ENCODE results near the gene CENPQ. TPM values are rescaled to one million over a fixed set of nuclear protein-coding genes. Genes with fewer than 3 reads are reported as not detected.

CENPQ gene
- total RNA-seq, 1 donor = 5.1 TPM

GRCh38 chr6:49530141-49530776 lies 67.1 kb downstream of the CENPQ start:
- Histone ChIP-seq H3K79me2 (ENCODE audit: insufficient read depth, low read length) (no peaks in the 10 kb centered on the region), H3K4me3 (ENCODE audit: insufficient read depth, low read length) (no peak overlapping the region), H2AFZ (ENCODE audit: low read length) (no peak overlapping the region), H3K4me2 (ENCODE audit: insufficient read depth, low read length) (no peak overlapping the region), H3K36me3 (ENCODE audit: insufficient read depth, low read length) (no peaks in the 10 kb centered on the region), H4K20me1 (ENCODE audit: insufficient read depth, low read length) (no peaks in the 10 kb centered on the region), H3K4me1 (ENCODE audit: insufficient read depth, low read length) (no peaks in the 10 kb centered on the region), H3K27ac (ENCODE audit: low read depth, low read length) (no peak overlapping the region), H3K27me3 (ENCODE audit: insufficient read depth, low read length) (no peaks in the 10 kb centered on the region), H3K9me3 (ENCODE audit: low read depth, low read length) (no peaks in the 10 kb centered on the region)
- DNase-seq (ENCODE audit: insufficient read length, low spot score, missing footprints) = no peak
- TF ChIP-seq, protein P1, sequence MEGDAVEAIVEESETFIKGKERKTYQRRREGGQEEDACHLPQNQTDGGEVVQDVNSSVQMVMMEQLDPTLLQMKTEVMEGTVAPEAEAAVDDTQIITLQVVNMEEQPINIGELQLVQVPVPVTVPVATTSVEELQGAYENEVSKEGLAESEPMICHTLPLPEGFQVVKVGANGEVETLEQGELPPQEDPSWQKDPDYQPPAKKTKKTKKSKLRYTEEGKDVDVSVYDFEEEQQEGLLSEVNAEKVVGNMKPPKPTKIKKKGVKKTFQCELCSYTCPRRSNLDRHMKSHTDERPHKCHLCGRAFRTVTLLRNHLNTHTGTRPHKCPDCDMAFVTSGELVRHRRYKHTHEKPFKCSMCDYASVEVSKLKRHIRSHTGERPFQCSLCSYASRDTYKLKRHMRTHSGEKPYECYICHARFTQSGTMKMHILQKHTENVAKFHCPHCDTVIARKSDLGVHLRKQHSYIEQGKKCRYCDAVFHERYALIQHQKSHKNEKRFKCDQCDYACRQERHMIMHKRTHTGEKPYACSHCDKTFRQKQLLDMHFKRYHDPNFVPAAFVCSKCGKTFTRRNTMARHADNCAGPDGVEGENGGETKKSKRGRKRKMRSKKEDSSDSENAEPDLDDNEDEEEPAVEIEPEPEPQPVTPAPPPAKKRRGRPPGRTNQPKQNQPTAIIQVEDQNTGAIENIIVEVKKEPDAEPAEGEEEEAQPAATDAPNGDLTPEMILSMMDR (IDR thresholded peaks at IDR 0.05; ENCODE audit: extremely low read depth, low read depth, low read length) = no peak

DNA sequence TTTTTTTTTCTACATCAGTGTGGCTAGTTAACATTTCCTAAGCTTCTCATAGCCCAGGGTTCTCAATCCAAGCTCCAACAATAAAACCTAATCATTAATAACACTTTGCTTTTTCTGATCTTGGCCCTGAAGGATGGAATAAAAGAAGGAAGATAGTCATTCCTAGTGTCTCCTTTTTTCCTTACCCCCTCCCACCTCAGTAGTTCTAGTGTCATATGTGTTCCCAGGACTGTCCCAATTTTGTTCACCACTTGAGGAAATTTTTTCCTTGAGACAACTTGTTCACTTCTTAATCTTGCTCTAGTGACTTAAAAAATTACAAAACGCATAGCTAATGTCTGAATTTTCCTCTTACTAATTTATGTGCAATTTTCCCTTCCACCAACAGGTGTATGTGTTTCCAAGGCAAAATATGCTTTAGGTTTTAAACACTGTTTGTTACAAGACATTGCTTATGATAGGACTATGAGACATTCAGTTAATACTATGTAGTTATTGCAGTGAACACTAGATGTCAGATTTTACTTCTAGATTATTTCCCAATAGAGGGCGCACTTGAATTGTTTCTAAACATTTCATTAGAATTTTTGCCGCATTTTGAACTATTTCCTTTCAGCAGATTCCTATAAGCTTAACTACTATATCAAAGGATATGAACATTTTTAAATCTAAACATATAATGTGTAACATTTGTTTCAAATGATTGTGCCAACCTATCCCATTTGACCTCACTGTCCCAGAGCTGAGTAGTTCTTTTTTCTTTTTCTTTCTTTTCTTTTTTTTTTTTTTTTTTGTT lies 68.8 kb downstream of the CENPQ start:
- no peaks in the 10 kb centered on the region for H3K4me1 ChIP-seq (ENCODE audit: insufficient read depth, low read length)
- no peaks in the 10 kb centered on the region for H3K79me2 ChIP-seq (ENCODE audit: insufficient read depth, low read length)
- H3K27me3 ChIP-seq (ENCODE audit: insufficient read depth, low read length) = no peaks in the 10 kb centered on the region
- peak; percentile 73 for DNase-seq (ENCODE audit: insufficient read length, low spot score, missing footprints)
- TF ChIP-seq, protein P1 (IDR thresholded peaks at IDR 0.05; ENCODE audit: extremely low read depth, low read depth, low read length) = peak; percentile 85
- no peaks in the 10 kb centered on the region for H3K36me3 ChIP-seq (ENCODE audit: insufficient read depth, low read length)
- H4K20me1 ChIP-seq (ENCODE audit: insufficient read depth, low read length) = no peaks in the 10 kb centered on the region
- H3K4me2 ChIP-seq (ENCODE audit: insufficient read depth, low read length) = peak overlapping the region; percentile 64
- no peak overlapping the region for H3K27ac ChIP-seq (ENCODE audit: low read depth, low read length)
- H2AFZ ChIP-seq (ENCODE audit: low read length) = peak overlapping the region; percentile 36
- H3K4me3 ChIP-seq (ENCODE audit: insufficient read depth, low read length) = no peak overlapping the region
- no peaks in the 10 kb centered on the region for H3K9me3 ChIP-seq (ENCODE audit: low read depth, low read length)

GRCh38 chr6:49535795-49536194 lies 72.6 kb downstream of the CENPQ start:
- H3K27ac ChIP-seq (ENCODE audit: low read depth, low read length) = no peak overlapping the region
- TF ChIP-seq, protein P1 (IDR thresholded peaks at IDR 0.05; ENCODE audit: extremely low read depth, low read depth, low read length) = no peak
- no peak overlapping the region for H3K4me3 ChIP-seq (ENCODE audit: insufficient read depth, low read length)
- H3K79me2 ChIP-seq (ENCODE audit: insufficient read depth, low read length) = no peaks in the 10 kb centered on the region
- H3K27me3 ChIP-seq (ENCODE audit: insufficient read depth, low read length) = no peaks in the 10 kb centered on the region
- no peaks in the 10 kb centered on the region for H3K36me3 ChIP-seq (ENCODE audit: insufficient read depth, low read length)
- no peak overlapping the region for H2AFZ ChIP-seq (ENCODE audit: low read length)
- no peaks in the 10 kb centered on the region for H3K9me3 ChIP-seq (ENCODE audit: low read depth, low read length)
- DNase-seq (ENCODE audit: insufficient read length, low spot score, missing footprints) = no peak
- no peak overlapping the region for H3K4me2 ChIP-seq (ENCODE audit: insufficient read depth, low read length)
- H3K4me1 ChIP-seq (ENCODE audit: insufficient read depth, low read length) = no peaks in the 10 kb centered on the region
- H4K20me1 ChIP-seq (ENCODE audit: insufficient read depth, low read length) = no peaks in the 10 kb centered on the region

GRCh38 chr6:49539102-49539501 lies 75.9 kb downstream of the CENPQ start:
- H3K27me3 ChIP-seq (ENCODE audit: insufficient read depth, low read length) = no peaks in the 10 kb centered on the region
- no peaks in the 10 kb centered on the region for H4K20me1 ChIP-seq (ENCODE audit: insufficient read depth, low read length)
- H3K9me3 ChIP-seq (ENCODE audit: low read depth, low read length) = no peaks in the 10 kb centered on the region
- H3K79me2 ChIP-seq (ENCODE audit: insufficient read depth, low read length) = no peaks in the 10 kb centered on the region
- peaks cover 7% of the 10 kb centered on the region for H3K4me1 ChIP-seq (ENCODE audit: insufficient read depth, low read length)
- H2AFZ ChIP-seq (ENCODE audit: low read length) = no peak overlapping the region
- no peak overlapping the region for H3K27ac ChIP-seq (ENCODE audit: low read depth, low read length)
- TF ChIP-seq, protein P1 (IDR thresholded peaks at IDR 0.05; ENCODE audit: extremely low read depth, low read depth, low read length) = no peak
- H3K4me2 ChIP-seq (ENCODE audit: insufficient read depth, low read length) = no peak overlapping the region
- no peak overlapping the region for H3K4me3 ChIP-seq (ENCODE audit: insufficient read depth, low read length)
- no peak for DNase-seq (ENCODE audit: insufficient read length, low spot score, missing footprints)
- H3K36me3 ChIP-seq (ENCODE audit: insufficient read depth, low read length) = no peaks in the 10 kb centered on the region
